GM23338 (cell line): ENCODE data around the gene OTUD3. TPM values are rescaled to one million over a fixed set of nuclear protein-coding genes. Genes with fewer than 3 reads are reported as not detected.
"Not testable (repeated sequence)": the region's sequence is repeated elsewhere in the genome, so short reads cannot be mapped to it uniquely, and the experiment has no call there.

Experiments
- ATAC-seq: fragments of 200-7000 bp; cut with Tn5 transposase; 3 replicates; pipeline ENCODE4 v1.9.1; 2020
- DNase-seq: peaks from one replicate; pipeline ENCODE4 v3.0.0-alpha.2; 2015; ENCODE audit warnings: low spot score
- H2AFZ ChIP-seq: fragments of 200-600 bp; sonication (generic); 2 replicates; pipeline ENCODE4 v1.8.0; 2016; ENCODE audit warnings: antibody characterized with exemption, mild to moderate bottlenecking, moderate library complexity
- H3F3A ChIP-seq: fragments of 200-600 bp; sonication (generic); replicated peaks from 2 replicates; pipeline ENCODE4 v1.8.0; 2017; ENCODE audit warnings: antibody characterized with exemption, mixed run types, low read depth
- H3K27ac ChIP-seq: fragments of 200-600 bp; sonication (generic); 2 replicates; pipeline ENCODE4 v1.6.1; 2016; ENCODE audit warnings: low read depth
- H3K27me3 ChIP-seq: fragments of 200-600 bp; sonication (generic); 2 replicates; pipeline ENCODE4 v1.8.0; 2016; ENCODE audit warnings: mild to moderate bottlenecking, mixed run types, moderate library complexity; ENCODE audit not compliant: insufficient read depth
- H3K36me3 ChIP-seq: fragments of 200-600 bp; sonication (generic); 2 replicates; pipeline ENCODE4 v1.8.0; 2016; ENCODE audit warnings: mild to moderate bottlenecking; ENCODE audit not compliant: insufficient read depth
- H3K4me1 ChIP-seq: fragments of 200-600 bp; sonication (generic); 2 replicates; pipeline ENCODE4 v1.8.0; 2016; ENCODE audit warnings: mild to moderate bottlenecking, moderate library complexity; ENCODE audit not compliant: insufficient read depth
- H3K4me2 ChIP-seq: fragments of 200-600 bp; sonication (generic); 2 replicates; pipeline ENCODE4 v1.7.1; 2017; ENCODE audit warnings: mixed run types
- H3K4me3 ChIP-seq: fragments of 200-600 bp; sonication (generic); 2 replicates; pipeline ENCODE4 v1.6.1; 2016; ENCODE audit warnings: mixed run types
- H3K79me2 ChIP-seq: fragments of 200-600 bp; sonication (generic); replicated peaks from 2 replicates; pipeline ENCODE4 v1.8.0; 2017; ENCODE audit warnings: mild to moderate bottlenecking; ENCODE audit not compliant: insufficient read depth
- H3K9me2 ChIP-seq: fragments of 200-600 bp; sonication (generic); 2 replicates; pipeline ENCODE4 v1.8.0; 2017; ENCODE audit not compliant: insufficient read depth
- H4K20me1 ChIP-seq: fragments of 200-600 bp; sonication (generic); replicated peaks from 2 replicates; pipeline ENCODE4 v1.8.0; 2017; ENCODE audit warnings: mild to moderate bottlenecking; ENCODE audit not compliant: insufficient read depth
- H3K27ac Mint-ChIP-seq: 2 replicates; pipeline ENCODE4 v1.8.0; 2020; ENCODE audit warnings: inconsistent platforms, mild to moderate bottlenecking, moderate library complexity, mixed read lengths
- H3K27me3 Mint-ChIP-seq: 3 replicates; pipeline ENCODE4 v1.8.0; 2022; ENCODE audit warnings: low read depth, mild to moderate bottlenecking, moderate library complexity, mixed read lengths, inconsistent platforms; ENCODE audit not compliant: insufficient read depth, poor library complexity
- H3K36me3 Mint-ChIP-seq: 3 replicates; pipeline ENCODE4 v1.8.0; 2021; ENCODE audit warnings: low read depth, mild to moderate bottlenecking, inconsistent platforms, moderate library complexity, mixed read lengths
- H3K4me1 Mint-ChIP-seq: 3 replicates; pipeline ENCODE4 v1.8.0; 2020; ENCODE audit warnings: mild to moderate bottlenecking, inconsistent platforms, mixed read lengths
- H3K4me3 Mint-ChIP-seq: 3 replicates; pipeline ENCODE4 v1.8.0; 2021; ENCODE audit warnings: moderate library complexity, mild to moderate bottlenecking, inconsistent platforms, mixed read lengths
- H3K9me3 Mint-ChIP-seq: 3 replicates; pipeline ENCODE4 v1.8.0; 2020; ENCODE audit warnings: moderate library complexity, mild to moderate bottlenecking, inconsistent platforms, mixed read lengths
- EZH2phosphoT487 ChIP-seq: fragments of 200-600 bp; sonication (generic); IDR thresholded peaks from one replicate; pipeline ENCODE4 v1.8.1; 2018; ENCODE audit warnings: antibody characterized with exemption; ENCODE audit not compliant: unreplicated experiment
- JUNB ChIP-seq: IDR thresholded peaks from one replicate; pipeline ENCODE4 v1.6.1; 2016; ENCODE audit warnings: antibody characterized with exemption; ENCODE audit not compliant: unreplicated experiment
- NANOG ChIP-seq: IDR thresholded peaks from 2 replicates; pipeline ENCODE4 v1.6.1; 2016; ENCODE audit warnings: antibody characterized with exemption, borderline replicate concordance
- STAT1 ChIP-seq: IDR thresholded peaks from one replicate; pipeline ENCODE4 v1.6.1; 2016; ENCODE audit warnings: antibody characterized with exemption; ENCODE audit not compliant: unreplicated experiment
- ZNF114 ChIP-seq: fragments of 250-450 bp; sonication (Bioruptor Pico); IDR thresholded peaks from 2 replicates; pipeline ENCODE4 v1.5.0; 2020; ENCODE audit warnings: mild to moderate bottlenecking, moderate library complexity
- ZNF462 ChIP-seq: fragments of 250-450 bp; sonication (Bioruptor Pico); IDR thresholded peaks from 2 replicates; pipeline ENCODE4 v1.5.0; 2020; ENCODE audit warnings: mild to moderate bottlenecking, moderate library complexity
- polyA plus RNA-seq: library from polyadenylated mRNA; unstranded; fragments of >200 nt; fragmentation: Nextera tagmentation; extraction: Ambion mirVana; gene quantifications from 2 replicates; pipeline ENCODE4 v1.2.1, GENCODE V29; 2016
- total RNA-seq: library from RNA; depleted of rRNA; stranded (reverse); fragments of >200 nt; shearing (Covaris generic); gene quantifications from 2 replicates; pipeline ENCODE4 v1.2.3, GENCODE V29; 2014
- TF ChIP-seq, protein P1 (sequence below), 2 experiments: fragments of 200-600 bp in 1 of 2; sonication (generic) in 1 of 2; conservative IDR thresholded peaks; 2 replicates each; pipeline versions ENCODE4 v1.5.1 to v1.6.1; 2016 to 2017; ENCODE audit warnings: antibody characterized with exemption in 2 of 2, low read depth in 2 of 2, mild to moderate bottlenecking in 2 of 2, moderate library complexity in 1 of 2

The OTUD3 gene
- total and polyA plus RNA-seq, 2 experiments from 2014 or later = 3.0 to 12.9 TPM

GRCh38 chr1:19927130-19927421 is 44.9 kb downstream of the OTUD3 start:
- ATAC-seq, H3K36me3 ChIP-seq, H4K20me1 ChIP-seq, H3K4me1 Mint-ChIP-seq, H3K4me3 Mint-ChIP-seq, H3K27ac Mint-ChIP-seq, H3K4me3 ChIP-seq, H3K79me2 ChIP-seq, H3K27ac ChIP-seq, DNase-seq, H2AFZ ChIP-seq, H3K4me1 ChIP-seq, H3F3A ChIP-seq, H3K9me2 ChIP-seq, H3K27me3 ChIP-seq, H3K27me3 Mint-ChIP-seq, H3K4me2 ChIP-seq: not testable (repeated sequence)
- Mint-ChIP-seq H3K36me3 (peaks cover 14% of the 10 kb centered on the region), H3K9me3 (peaks cover 27% of the 10 kb centered on the region)

DNA sequence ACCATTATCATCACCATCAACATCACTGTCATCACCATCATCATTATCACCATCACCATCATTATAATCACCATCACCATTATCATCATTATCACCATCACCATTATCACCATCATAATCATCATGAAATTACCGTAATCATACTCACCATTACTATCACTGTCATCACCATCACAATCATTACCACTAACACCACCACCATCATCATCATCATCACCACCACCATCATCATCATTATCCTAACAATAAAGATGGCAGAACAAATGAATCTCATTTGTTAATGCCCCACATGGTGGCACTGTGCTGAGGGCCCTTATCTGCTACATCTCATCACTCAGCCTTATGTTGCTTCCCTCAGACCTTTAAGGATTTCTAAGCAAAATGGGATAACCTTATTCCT is 50.7 kb downstream of the OTUD3 start:
- peaks cover 27% of the 10 kb centered on the region for H3K36me3 Mint-ChIP-seq
- H3F3A ChIP-seq = no peaks in the 10 kb centered on the region
- H3K9me3 Mint-ChIP-seq = peaks cover 45% of the 10 kb centered on the region
- no peaks in the 10 kb centered on the region for H3K27me3 Mint-ChIP-seq
- no peak for ATAC-seq
- H3K4me1 Mint-ChIP-seq = no peaks in the 10 kb centered on the region
- no peaks in the 10 kb centered on the region for H3K27me3 ChIP-seq
- no peak overlapping the region for H2AFZ ChIP-seq
- no peak overlapping the region for H3K4me3 ChIP-seq
- H3K4me3 Mint-ChIP-seq = no peak overlapping the region
- no peak for TF ChIP-seq JUNB
- TF ChIP-seq EZH2phosphoT487 = no peak
- no peak for TF ChIP-seq ZNF114 (CRISPR knock-in tag)
- no peak overlapping the region for H3K27ac Mint-ChIP-seq
- no peaks in the 10 kb centered on the region for H3K4me1 ChIP-seq
- no peak overlapping the region for H3K4me2 ChIP-seq
- H4K20me1 ChIP-seq = no peaks in the 10 kb centered on the region
- no peaks in the 10 kb centered on the region for H3K79me2 ChIP-seq
- H3K36me3 ChIP-seq = no peaks in the 10 kb centered on the region
- no peak overlapping the region for H3K27ac ChIP-seq
- DNase-seq = no peak
- H3K9me2 ChIP-seq = peaks cover 13% of the 10 kb centered on the region; the same call in 1 of the 2 replicates

- no peaks in the 10 kb centered on the region for H4K20me1 ChIP-seq
- no peak overlapping the region for H3K4me3 ChIP-seq
- H3K79me2 ChIP-seq = no peaks in the 10 kb centered on the region
- Mint-ChIP-seq H3K9me3 (peaks cover 42% of the 10 kb centered on the region), H3K4me1 (no peaks in the 10 kb centered on the region), H3K27ac (no peak overlapping the region), H3K4me3 (no peak overlapping the region), H3K36me3 (peaks cover 27% of the 10 kb centered on the region), H3K27me3 (no peaks in the 10 kb centered on the region)
- H3K4me1 ChIP-seq = no peaks in the 10 kb centered on the region
- no peaks in the 10 kb centered on the region for H3K27me3 ChIP-seq
- no peaks in the 10 kb centered on the region for H3F3A ChIP-seq
- no peak overlapping the region for H3K4me2 ChIP-seq
- DNase-seq = no peak
- ATAC-seq = no peak
- no peak overlapping the region for H2AFZ ChIP-seq
- no peaks in the 10 kb centered on the region for H3K36me3 ChIP-seq
- H3K9me2 ChIP-seq = peaks cover 14% of the 10 kb centered on the region; the same call in 1 of the 2 replicates
- no peak overlapping the region for H3K27ac ChIP-seq
- TF ChIP-seq NANOG = no peak
- TF ChIP-seq ZNF114 (CRISPR knock-in tag) = no peak
- TF ChIP-seq EZH2phosphoT487 = no peak
- TF ChIP-seq ZNF462 (CRISPR knock-in tag) = no peak
- TF ChIP-seq, protein P1, sequence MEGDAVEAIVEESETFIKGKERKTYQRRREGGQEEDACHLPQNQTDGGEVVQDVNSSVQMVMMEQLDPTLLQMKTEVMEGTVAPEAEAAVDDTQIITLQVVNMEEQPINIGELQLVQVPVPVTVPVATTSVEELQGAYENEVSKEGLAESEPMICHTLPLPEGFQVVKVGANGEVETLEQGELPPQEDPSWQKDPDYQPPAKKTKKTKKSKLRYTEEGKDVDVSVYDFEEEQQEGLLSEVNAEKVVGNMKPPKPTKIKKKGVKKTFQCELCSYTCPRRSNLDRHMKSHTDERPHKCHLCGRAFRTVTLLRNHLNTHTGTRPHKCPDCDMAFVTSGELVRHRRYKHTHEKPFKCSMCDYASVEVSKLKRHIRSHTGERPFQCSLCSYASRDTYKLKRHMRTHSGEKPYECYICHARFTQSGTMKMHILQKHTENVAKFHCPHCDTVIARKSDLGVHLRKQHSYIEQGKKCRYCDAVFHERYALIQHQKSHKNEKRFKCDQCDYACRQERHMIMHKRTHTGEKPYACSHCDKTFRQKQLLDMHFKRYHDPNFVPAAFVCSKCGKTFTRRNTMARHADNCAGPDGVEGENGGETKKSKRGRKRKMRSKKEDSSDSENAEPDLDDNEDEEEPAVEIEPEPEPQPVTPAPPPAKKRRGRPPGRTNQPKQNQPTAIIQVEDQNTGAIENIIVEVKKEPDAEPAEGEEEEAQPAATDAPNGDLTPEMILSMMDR (conservative IDR thresholded peaks at IDR 0.05; ENCODE audit: low read depth in 2 of 2) = no peak
- no peak for TF ChIP-seq STAT1
Measured at GRCh38 chr1:19934336-19934735, 52.1 kb downstream of the OTUD3 start.
